ENCODE results near the gene STK10.
"Not testable (repeated sequence)": the region's sequence is repeated elsewhere in the genome, so short reads cannot be mapped to it uniquely, and the experiment has no call there.

STK10 gene

GRCh38 chr5:172031894-172032461 is 156.0 kb downstream of the STK10 start:
- no peak overlapping the region for H3K4me2 ChIP-seq
- H3K27ac ChIP-seq: no peak overlapping the region
- no peaks in the 10 kb centered on the region for H3K4me1 ChIP-seq (ENCODE audit: low read depth, poor library complexity, severe bottlenecking)
- no peaks in the 10 kb centered on the region for H4K20me1 ChIP-seq (ENCODE audit: insufficient read depth)
- H3K79me2 ChIP-seq (ENCODE audit: insufficient read depth, low read depth): no peaks in the 10 kb centered on the region
- TF ChIP-seq CTCF (conservative IDR thresholded peaks at IDR 0.05; ENCODE audit: low read depth, low read length): no peak
- H3K36me3 ChIP-seq (ENCODE audit: insufficient read depth): no peaks in the 10 kb centered on the region
- H2AFZ ChIP-seq (ENCODE audit: low read depth): no peak overlapping the region
- H3K27me3 ChIP-seq (ENCODE audit: insufficient read depth, low read depth): no peaks in the 10 kb centered on the region
- no peak overlapping the region for H3K4me3 ChIP-seq (IDR thresholded peaks at IDR 0.05; ENCODE audit: insufficient read depth, low read depth, low read length)
- H3K9ac ChIP-seq: no peak overlapping the region

GRCh38 chr5:172029876-172030275 is 158.1 kb downstream of the STK10 start:
- H3K9ac ChIP-seq: no peak overlapping the region
- no peak overlapping the region for H2AFZ ChIP-seq (ENCODE audit: low read depth)
- H3K4me2 ChIP-seq: no peak overlapping the region
- H3K79me2 ChIP-seq (ENCODE audit: insufficient read depth, low read depth): no peaks in the 10 kb centered on the region
- H3K4me1 ChIP-seq (ENCODE audit: low read depth, poor library complexity, severe bottlenecking): no peaks in the 10 kb centered on the region
- H3K4me3 ChIP-seq (IDR thresholded peaks at IDR 0.05; ENCODE audit: insufficient read depth, low read depth, low read length): no peak overlapping the region
- no peak for TF ChIP-seq CTCF (conservative IDR thresholded peaks at IDR 0.05; ENCODE audit: low read depth, low read length)
- H3K36me3 ChIP-seq (ENCODE audit: insufficient read depth): no peaks in the 10 kb centered on the region
- no peak overlapping the region for H3K27ac ChIP-seq
- no peaks in the 10 kb centered on the region for H3K27me3 ChIP-seq (ENCODE audit: insufficient read depth, low read depth)
- no peaks in the 10 kb centered on the region for H4K20me1 ChIP-seq (ENCODE audit: insufficient read depth)

- Histone ChIP-seq H3K4me2 (no peak overlapping the region), H2AFZ (ENCODE audit: low read depth) (no peak overlapping the region), H3K79me2 (ENCODE audit: insufficient read depth, low read depth) (no peaks in the 10 kb centered on the region), H4K20me1 (ENCODE audit: insufficient read depth) (no peaks in the 10 kb centered on the region), H3K9ac (no peak overlapping the region), H3K27ac (no peak overlapping the region), H3K4me1 (ENCODE audit: low read depth, poor library complexity, severe bottlenecking) (no peaks in the 10 kb centered on the region), H3K4me3 (IDR thresholded peaks at IDR 0.05; ENCODE audit: insufficient read depth, low read depth, low read length) (no peak overlapping the region), H3K36me3 (ENCODE audit: insufficient read depth) (no peaks in the 10 kb centered on the region), H3K27me3 (ENCODE audit: insufficient read depth, low read depth) (no peaks in the 10 kb centered on the region)
- no peak for TF ChIP-seq CTCF (conservative IDR thresholded peaks at IDR 0.05; ENCODE audit: low read depth, low read length)
Measured at GRCh38 chr5:172028167-172028566, 159.9 kb downstream of the STK10 start.

GRCh38 chr5:172020110-172020786 is 167.8 kb downstream of the STK10 start:
- not testable (repeated sequence) for H3K4me3 ChIP-seq (IDR thresholded peaks at IDR 0.05; ENCODE audit: insufficient read depth, low read depth, low read length); H3K27ac ChIP-seq; H3K9ac ChIP-seq; H3K4me2 ChIP-seq; H3K4me1 ChIP-seq (ENCODE audit: low read depth, poor library complexity, severe bottlenecking); H3K79me2 ChIP-seq (ENCODE audit: insufficient read depth, low read depth); H2AFZ ChIP-seq (ENCODE audit: low read depth); H4K20me1 ChIP-seq (ENCODE audit: insufficient read depth); H3K27me3 ChIP-seq (ENCODE audit: insufficient read depth, low read depth); H3K36me3 ChIP-seq (ENCODE audit: insufficient read depth)

GRCh38 chr5:172015346-172015745 is 172.7 kb downstream of the STK10 start:
- H3K4me3 ChIP-seq (IDR thresholded peaks at IDR 0.05; ENCODE audit: insufficient read depth, low read depth, low read length): no peak overlapping the region

More at GRCh38 chr5:172015346-172015745, 172.7 kb downstream of the STK10 start:
- no peak for TF ChIP-seq CTCF (conservative IDR thresholded peaks at IDR 0.05; ENCODE audit: low read depth, low read length)
- H3K27me3 ChIP-seq (ENCODE audit: insufficient read depth, low read depth): no peaks in the 10 kb centered on the region
- H3K36me3 ChIP-seq (ENCODE audit: insufficient read depth): no peaks in the 10 kb centered on the region
- H3K79me2 ChIP-seq (ENCODE audit: insufficient read depth, low read depth): no peaks in the 10 kb centered on the region
- no peaks in the 10 kb centered on the region for H3K4me1 ChIP-seq (ENCODE audit: low read depth, poor library complexity, severe bottlenecking)
- H2AFZ ChIP-seq (ENCODE audit: low read depth): no peak overlapping the region
- H3K4me2 ChIP-seq: no peak overlapping the region
- H4K20me1 ChIP-seq (ENCODE audit: insufficient read depth): no peaks in the 10 kb centered on the region
- H3K27ac ChIP-seq: no peak overlapping the region
- H3K9ac ChIP-seq: no peak overlapping the region

Data from KMS-11 (cell line).